CD14-positive monocyte (primary cell): ENCODE results near the gene PLA2G4D. TPM values are rescaled to one million over a fixed set of nuclear protein-coding genes. Genes with fewer than 3 reads are reported as not detected.
A peak's percentile ranks its signal among the peaks of the same experiment; 100 is the strongest.

Experiments used
- DNase-seq, 3 donors: peaks; one replicate each; pipeline ENCODE4 v3.0.0-alpha.2; 2011 to 2022
- H2AFZ ChIP-seq: 2 replicates; pipeline ENCODE4 v1.6.0; 2012; ENCODE audit warnings: mild to moderate bottlenecking, low read depth, low read length, inconsistent platforms; ENCODE audit not compliant: insufficient read depth, poor library complexity, severe bottlenecking
- H3K27ac ChIP-seq, 2 donors: 1 replicate in 1 of 2; 2 replicates in 1 of 2; pipeline ENCODE4 v1.5.1; 2012 to 2013; ENCODE audit warnings: low read length in 2 of 2, control low read depth in 1 of 2, inconsistent platforms in 1 of 2, low read depth in 1 of 2, mild to moderate bottlenecking in 1 of 2
- H3K27me3 ChIP-seq, 2 donors: one replicate each; pipeline versions ENCODE4 v1.6.0 to v1.6.1; 2011 to 2013; ENCODE audit warnings: low read length in 2 of 2; ENCODE audit not compliant: control insufficient read depth in 2 of 2, insufficient read depth in 2 of 2
- H3K36me3 ChIP-seq, 2 donors: replicated peaks in 1 of 2; 1 replicate in 1 of 2; 2 replicates in 1 of 2; pipeline versions ENCODE4 v1.5.1 to v1.6.1; 2012 to 2013; ENCODE audit warnings: low read length in 2 of 2, control low read depth in 1 of 2, inconsistent platforms in 1 of 2, mild to moderate bottlenecking in 1 of 2; ENCODE audit not compliant: insufficient read depth in 2 of 2, control insufficient read depth in 1 of 2
- H3K4me1 ChIP-seq, 2 donors: 1 replicate in 1 of 2; 2 replicates in 1 of 2; pipeline versions ENCODE4 v1.5.1 to v1.6.1; 2012 to 2013; ENCODE audit warnings: low read length in 2 of 2, control low read depth in 1 of 2, inconsistent platforms in 1 of 2, mild to moderate bottlenecking in 1 of 2, moderate library complexity in 1 of 2; ENCODE audit not compliant: insufficient read depth in 2 of 2, control insufficient read depth in 1 of 2
- H3K4me2 ChIP-seq: replicated peaks from 2 replicates; pipeline ENCODE3; 2012; ENCODE audit warnings: low read length, moderate library complexity, mild to moderate bottlenecking; ENCODE audit not compliant: poor library complexity, severe bottlenecking; ENCODE audit errors: extremely low read depth
- H3K4me3 ChIP-seq, 3 experiments: fragments of 200-600 bp in 1 of 3; sonication (generic) in 1 of 3; replicated peaks in 1 of 3; 1 replicate in 2 of 3; 2 replicates in 1 of 3; pipeline ENCODE4 v1.5.1; 2011 to 2013; ENCODE audit warnings: low read length in 3 of 3, mild to moderate bottlenecking in 3 of 3, control low read depth in 2 of 3, low read depth in 2 of 3, inconsistent platforms in 1 of 3, moderate library complexity in 1 of 3
- H3K79me2 ChIP-seq: 2 replicates; pipeline ENCODE4 v1.6.0; 2012; ENCODE audit warnings: mild to moderate bottlenecking, control low read depth, inconsistent platforms, low read length, moderate library complexity; ENCODE audit not compliant: insufficient read depth
- H3K9ac ChIP-seq: 2 replicates; pipeline ENCODE4 v1.6.0; 2017; ENCODE audit warnings: low read length, mild to moderate bottlenecking; ENCODE audit not compliant: insufficient read depth, poor library complexity, severe bottlenecking
- H3K9me3 ChIP-seq, 2 donors: replicated peaks in 1 of 2; 1 replicate in 1 of 2; 2 replicates in 1 of 2; pipeline versions ENCODE4 v1.5.1 to v1.6.1; 2012 to 2013; ENCODE audit warnings: low read length in 2 of 2, control low read depth in 1 of 2; ENCODE audit not compliant: control insufficient read depth in 1 of 2, insufficient read depth in 1 of 2
- H4K20me1 ChIP-seq: 2 replicates; pipeline ENCODE4 v1.6.0; 2012; ENCODE audit warnings: mild to moderate bottlenecking, low read length, control low read depth, moderate library complexity; ENCODE audit not compliant: insufficient read depth
- H3K27ac Mint-ChIP-seq, 7 donors: one replicate each; pipeline ENCODE4 v1.8.0; 2020; ENCODE audit warnings: mild to moderate bottlenecking in 7 of 7, mixed read lengths in 7 of 7, moderate library complexity in 6 of 7, inconsistent platforms in 2 of 7
- H3K27me3 Mint-ChIP-seq, 3 donors: one replicate each; pipeline ENCODE4 v1.8.0; 2021 to 2022; ENCODE audit warnings: low read depth in 3 of 3, mild to moderate bottlenecking in 3 of 3, mixed read lengths in 3 of 3, moderate library complexity in 3 of 3, inconsistent platforms in 1 of 3
- H3K36me3 Mint-ChIP-seq, 2 donors: one replicate each; pipeline ENCODE4 v1.8.0; 2020; ENCODE audit warnings: mixed read lengths in 2 of 2, inconsistent platforms in 1 of 2, mild to moderate bottlenecking in 1 of 2
- H3K4me1 Mint-ChIP-seq: one replicate; pipeline ENCODE4 v1.8.0; 2020; ENCODE audit warnings: mild to moderate bottlenecking, mixed read lengths
- H3K4me3 Mint-ChIP-seq, 2 donors: one replicate each; pipeline ENCODE4 v1.8.0; 2020; ENCODE audit warnings: mild to moderate bottlenecking in 2 of 2, mixed read lengths in 2 of 2, moderate library complexity in 1 of 2
- H3K9me3 Mint-ChIP-seq, 7 donors: one replicate each; pipeline ENCODE4 v1.8.0; 2020 to 2022; ENCODE audit warnings: mixed read lengths in 7 of 7, mild to moderate bottlenecking in 6 of 7, moderate library complexity in 6 of 7, inconsistent platforms in 2 of 7
- CTCF ChIP-seq: fragments of 200-600 bp; IDR thresholded peaks from one replicate; pipeline ENCODE4 v1.8.0; 2022; ENCODE audit warnings: antibody characterized with exemption, mild to moderate bottlenecking
- WGBS: methylation state at CpG from one replicate; pipeline ENCODE4 v1.1.5; 2013; ENCODE audit warnings: missing lambda C conversion rate; ENCODE audit not compliant: insufficient coverage; 5-methylcytosine and 5-hydroxymethylcytosine counted together
- intact Hi-C, 2 donors: fragments of 100-400 bp; cut with micrococcal nuclease; formaldehyde crosslinking; loops; one replicate each; pipeline versions ENCODE4 v1.15.0 to v1.15.1; 2023
- polyA plus RNA-seq, 3 donors: library from polyadenylated mRNA; depleted of rRNA in 1 of 3; unstranded in 2 of 3; stranded (reverse) in 1 of 3; fragments of 300-500 nt in 2 of 3; fragments of >200 nt in 1 of 3; fragmentation: Illumina TruSeq in 2 of 3; gene quantifications; 1 replicate in 2 of 3; 2 replicates in 1 of 3; pipeline ENCODE4 v1.2.3, GENCODE V29; 2012 to 2021

Gene PLA2G4D
- polyA plus RNA-seq, 3 donors, result not detected

GRCh38 chr15:42070279-42070975 is 23.9 kb downstream of the PLA2G4D start:
- H3K9me3 ChIP-seq, result no peaks in the 10 kb centered on the region
- no peak overlapping the region for H3K4me3 ChIP-seq
- Mint-ChIP-seq H3K36me3 (no peaks in the 10 kb centered on the region), H3K4me3 (no peak overlapping the region), H3K9me3 (peaks cover 2 to 9% (median 8%) of the 10 kb centered on the region in 7 donors), H3K27ac (no peak overlapping the region), H3K4me1 (peaks cover 6% of the 10 kb centered on the region), H3K27me3 (peaks cover 0 to 7% (median 4%) of the 10 kb centered on the region in 3 donors)
- intact Hi-C loops, result no loop called here
- no peaks in the 10 kb centered on the region for H3K79me2 ChIP-seq
- H4K20me1 ChIP-seq, result no peaks in the 10 kb centered on the region
- no peaks in the 10 kb centered on the region for H3K27me3 ChIP-seq
- H3K36me3 ChIP-seq, result no peaks in the 10 kb centered on the region
- no peak overlapping the region for H3K9ac ChIP-seq
- TF ChIP-seq CTCF, result no peak
- no peak overlapping the region for H2AFZ ChIP-seq
- DNase-seq, result no peak
- H3K4me2 ChIP-seq, result no peak overlapping the region
- H3K27ac ChIP-seq, result no peak overlapping the region
- H3K4me1 ChIP-seq, result no peaks in the 10 kb centered on the region
- WGBS, result 98% methylated on average over 9 of the region's 16 CpGs

- Histone ChIP-seq H4K20me1 (no peaks in the 10 kb centered on the region), H3K4me2 (no peak overlapping the region), H3K4me1 (no peaks in the 10 kb centered on the region), H3K27me3 (no peaks in the 10 kb centered on the region), H3K36me3 (no peaks in the 10 kb centered on the region), H3K4me3 (no peak overlapping the region), H3K9me3 (no peaks in the 10 kb centered on the region), H3K9ac (no peak overlapping the region), H3K79me2 (no peaks in the 10 kb centered on the region), H3K27ac (no peak overlapping the region), H2AFZ (no peak overlapping the region)
- Mint-ChIP-seq H3K4me3 (no peak overlapping the region), H3K27me3 (peaks cover 0 to 12% (median 4%) of the 10 kb centered on the region in 3 donors), H3K9me3 (peaks cover 2 to 9% (median 8%) of the 10 kb centered on the region in 7 donors), H3K36me3 (no peaks in the 10 kb centered on the region), H3K4me1 (peaks cover 6% of the 10 kb centered on the region), H3K27ac (peak overlapping the region in 1 of 7 donors; percentile 43)
- WGBS, result 93% methylated on average over 15 of the region's 17 CpGs
- TF ChIP-seq CTCF, result no peak
- intact Hi-C loops, result no loop called here
- no peak for DNase-seq
Measured at GRCh38 chr15:42069496-42070278, 24.7 kb downstream of the PLA2G4D start.
